ENCODE measurements around the gene SCAND1.

SCAND1 gene

DNA sequence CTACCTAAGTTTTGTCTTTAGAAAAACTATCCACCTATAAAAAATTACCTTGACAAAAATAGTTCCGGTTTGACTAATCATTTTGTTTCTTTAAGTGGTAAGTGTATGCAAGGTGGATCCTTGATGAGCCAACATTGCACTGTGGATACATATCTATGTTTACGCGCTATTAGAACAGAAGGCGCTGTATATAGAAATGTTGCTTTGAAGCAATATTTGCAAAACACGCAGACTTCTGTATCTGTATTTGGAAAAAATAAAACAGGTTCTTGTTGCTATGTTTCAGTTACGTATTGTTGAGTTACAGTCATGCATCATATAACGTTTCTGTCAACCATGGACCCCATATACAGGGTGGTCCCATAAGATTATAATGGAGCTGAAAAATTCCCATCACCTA lies 4.2 kb downstream of the SCAND1 start:
- DNase-seq (ENCODE audit: low read depth): no peak

GRCh38 chr20:35947907-35948306 lies 6.4 kb downstream of the SCAND1 start:
- H3K4me3 ChIP-seq (ENCODE audit: low read length): no peak overlapping the region
- DNase-seq (ENCODE audit: low read depth): no peak
- TF ChIP-seq, protein P1, sequence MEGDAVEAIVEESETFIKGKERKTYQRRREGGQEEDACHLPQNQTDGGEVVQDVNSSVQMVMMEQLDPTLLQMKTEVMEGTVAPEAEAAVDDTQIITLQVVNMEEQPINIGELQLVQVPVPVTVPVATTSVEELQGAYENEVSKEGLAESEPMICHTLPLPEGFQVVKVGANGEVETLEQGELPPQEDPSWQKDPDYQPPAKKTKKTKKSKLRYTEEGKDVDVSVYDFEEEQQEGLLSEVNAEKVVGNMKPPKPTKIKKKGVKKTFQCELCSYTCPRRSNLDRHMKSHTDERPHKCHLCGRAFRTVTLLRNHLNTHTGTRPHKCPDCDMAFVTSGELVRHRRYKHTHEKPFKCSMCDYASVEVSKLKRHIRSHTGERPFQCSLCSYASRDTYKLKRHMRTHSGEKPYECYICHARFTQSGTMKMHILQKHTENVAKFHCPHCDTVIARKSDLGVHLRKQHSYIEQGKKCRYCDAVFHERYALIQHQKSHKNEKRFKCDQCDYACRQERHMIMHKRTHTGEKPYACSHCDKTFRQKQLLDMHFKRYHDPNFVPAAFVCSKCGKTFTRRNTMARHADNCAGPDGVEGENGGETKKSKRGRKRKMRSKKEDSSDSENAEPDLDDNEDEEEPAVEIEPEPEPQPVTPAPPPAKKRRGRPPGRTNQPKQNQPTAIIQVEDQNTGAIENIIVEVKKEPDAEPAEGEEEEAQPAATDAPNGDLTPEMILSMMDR (IDR thresholded peaks at IDR 0.05; ENCODE audit: insufficient read depth, low read depth, low read length, missing control alignments): no peak

More for the DNA sequence above, 4.2 kb downstream of the SCAND1 start:
- H3K4me3 ChIP-seq (ENCODE audit: low read length): no peak overlapping the region
- TF ChIP-seq, protein P1 (IDR thresholded peaks at IDR 0.05; ENCODE audit: insufficient read depth, low read depth, low read length, missing control alignments): no peak

- peak; percentile 35 for DNase-seq (ENCODE audit: low read depth)
- TF ChIP-seq, protein P1 (IDR thresholded peaks at IDR 0.05; ENCODE audit: insufficient read depth, low read depth, low read length, missing control alignments): peak; percentile 39
- H3K4me3 ChIP-seq (ENCODE audit: low read length): no peak overlapping the region
Measured at GRCh38 chr20:35947489-35947888, 6.8 kb downstream of the SCAND1 start.

- TF ChIP-seq, protein P1 (IDR thresholded peaks at IDR 0.05; ENCODE audit: insufficient read depth, low read depth, low read length, missing control alignments): no peak
- no peak for DNase-seq (ENCODE audit: low read depth)
- H3K4me3 ChIP-seq (ENCODE audit: low read length): no peak overlapping the region
Measured at GRCh38 chr20:35942243-35942642, 12.1 kb downstream of the SCAND1 start.

DNA sequence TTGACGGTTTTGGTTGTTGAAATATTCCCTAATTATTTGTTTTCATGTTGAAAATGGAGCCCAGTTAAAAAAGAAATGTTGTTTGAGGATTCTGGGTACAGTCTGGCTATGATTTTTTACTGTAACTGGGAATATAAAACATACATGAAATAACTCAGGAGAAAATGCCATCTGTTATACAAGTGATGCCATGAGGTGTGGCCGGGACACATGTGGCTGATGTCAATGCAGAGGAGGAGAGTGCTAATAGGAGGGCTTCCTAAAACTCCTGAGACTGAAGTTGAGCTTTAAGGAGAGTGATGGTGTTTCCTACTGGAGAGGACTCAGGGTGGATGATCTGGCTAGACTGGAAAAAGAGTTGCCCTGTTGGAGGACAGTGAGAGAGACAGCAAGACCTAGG lies 12.7 kb downstream of the SCAND1 start:
- H3K4me3 ChIP-seq (ENCODE audit: low read length): no peak overlapping the region
- TF ChIP-seq, protein P1 (IDR thresholded peaks at IDR 0.05; ENCODE audit: insufficient read depth, low read depth, low read length, missing control alignments): no peak
- DNase-seq (ENCODE audit: low read depth): no peak

GRCh38 chr20:35939264-35939663 lies 15.0 kb downstream of the SCAND1 start:
- no peak overlapping the region for H3K4me3 ChIP-seq (ENCODE audit: low read length)
- no peak for DNase-seq (ENCODE audit: low read depth)
- TF ChIP-seq, protein P1 (IDR thresholded peaks at IDR 0.05; ENCODE audit: insufficient read depth, low read depth, low read length, missing control alignments): no peak

- H3K4me3 ChIP-seq (ENCODE audit: low read length): no peak overlapping the region
- TF ChIP-seq, protein P1 (IDR thresholded peaks at IDR 0.05; ENCODE audit: insufficient read depth, low read depth, low read length, missing control alignments): no peak
- no peak for DNase-seq (ENCODE audit: low read depth)
Measured at GRCh38 chr20:35934050-35934449, 20.3 kb downstream of the SCAND1 start.

All from epithelial cell of esophagus (primary cell).